ENCODE results near the gene TNFSF12. TPM values are rescaled to one million over a fixed set of nuclear protein-coding genes. Genes with fewer than 3 reads are reported as not detected.

The TNFSF12 gene
- total and polyA plus RNA-seq, 2 experiments from 2014 or later, result 18.7 to 21.9 TPM

DNA sequence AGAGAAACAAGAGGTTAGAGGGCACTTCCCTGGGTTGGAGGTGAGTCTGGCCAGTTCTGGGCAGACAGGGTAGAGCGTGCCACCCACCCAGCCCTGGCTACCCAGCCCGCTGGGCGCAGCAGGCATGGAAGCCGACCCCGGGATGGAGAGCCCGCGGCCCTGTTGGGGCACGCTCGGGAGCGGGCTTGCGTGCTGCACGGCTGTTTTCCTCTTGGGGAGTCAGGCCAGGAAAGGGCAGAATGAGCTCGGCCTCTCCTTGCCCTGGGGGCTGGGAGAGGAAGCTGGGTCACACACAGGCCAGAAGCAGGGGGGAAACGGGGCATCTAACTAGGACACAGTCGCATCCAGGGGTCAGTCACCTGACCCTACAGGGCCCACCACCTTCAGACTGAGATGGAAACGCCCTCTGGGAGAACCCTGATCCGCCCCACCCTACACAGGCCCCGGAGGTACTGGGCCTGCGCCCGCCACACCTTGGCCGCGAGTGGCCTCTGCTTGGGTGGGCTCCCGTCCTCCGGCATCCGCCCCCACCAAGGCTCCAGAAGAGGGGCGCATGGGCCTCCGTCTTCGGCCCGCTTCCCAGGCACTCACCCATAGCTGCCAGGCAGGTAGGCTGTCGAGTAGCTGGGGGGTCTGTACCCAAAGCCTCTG is 39.8 kb downstream of the TNFSF12 start:
- Histone ChIP-seq H2AFZ (no peak overlapping the region), H3K4me3 (peak overlapping the region; percentile 44; the same call in 1 of the 2 replicates)
- WGBS, 2 experiments (ENCODE audit: low coverage in 1 of 2, low lambda C conversion rate in 2 of 2, missing lambda C conversion rate in 2 of 2), result 16 to 18% methylated on average over 29 to 30 of the region's 30 CpGs

DNA sequence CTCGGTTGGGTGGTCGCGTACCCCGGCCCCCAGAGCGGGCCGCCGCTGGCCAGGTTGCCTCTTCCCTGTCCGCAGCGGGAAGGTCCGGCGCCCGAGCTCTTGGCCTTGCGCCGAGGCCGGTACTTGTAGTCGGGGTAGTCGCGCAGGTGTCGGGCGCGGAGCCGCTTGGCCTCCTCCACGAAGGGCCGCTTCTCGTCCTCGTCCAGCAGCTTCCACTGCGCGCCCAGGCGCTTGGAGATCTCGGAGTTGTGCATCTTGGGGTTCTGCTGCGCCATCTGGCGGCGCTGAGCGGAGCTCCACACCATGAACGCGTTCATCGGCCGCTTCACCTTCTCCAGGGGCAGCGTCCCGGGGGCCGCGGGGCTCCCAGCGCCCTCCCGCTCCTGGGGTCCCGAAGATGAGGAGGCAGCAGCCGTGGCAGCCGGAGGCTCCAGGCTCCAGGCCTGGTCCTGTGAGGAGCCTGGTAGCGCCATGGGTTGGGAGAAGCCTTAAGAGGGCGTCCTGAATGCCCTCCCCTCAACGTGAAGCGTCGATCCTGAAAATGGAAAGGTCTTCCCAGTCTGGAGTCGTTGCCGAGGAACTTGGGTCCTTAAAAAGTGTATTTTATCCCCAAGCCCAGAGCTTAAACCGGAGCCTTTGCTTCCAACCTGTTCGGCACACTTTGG is 40.5 kb downstream of the TNFSF12 start:
- Histone ChIP-seq H3K4me3 (peak overlapping the region; percentile 44; the same call in 1 of the 2 replicates), H3K79me2 (ENCODE audit: insufficient read depth) (peaks cover 17% of the 10 kb centered on the region), H3K36me3 (ENCODE audit: low read depth) (peaks cover 20% of the 10 kb centered on the region; the same call in 1 of the 2 replicates), H2AFZ (no peak overlapping the region), H3K27me3 (replicated peaks; ENCODE audit: insufficient read depth) (no peaks in the 10 kb centered on the region), H3K4me1 (ENCODE audit: insufficient read depth) (peaks cover 44% of the 10 kb centered on the region), H3F3A (ENCODE audit: insufficient read depth) (peaks cover 52% of the 10 kb centered on the region), H4K20me1 (ENCODE audit: insufficient read depth) (no peaks in the 10 kb centered on the region), H3K9me3 (ENCODE audit: low read depth) (no peaks in the 10 kb centered on the region), H3K4me2 (ENCODE audit: unreplicated experiment) (peak overlapping the region; percentile 77), H3K9ac (peak overlapping the region; percentile 66), H3K9me2 (ENCODE audit: insufficient read depth) (no peaks in the 10 kb centered on the region), H3K27ac (peak overlapping the region; percentile 76)
- DNase-seq, result peak; percentile 94
- 7 to 8% methylated on average over 49 to 56 of the region's 56 CpGs for WGBS, 2 experiments (ENCODE audit: low coverage in 1 of 2, low lambda C conversion rate in 2 of 2, missing lambda C conversion rate in 2 of 2)
- in situ Hi-C loops (cut with MboI), result no loop called here
- TF ChIP-seq EZH2 (IDR thresholded peaks at IDR 0.05; ENCODE audit: insufficient read depth, poor library complexity, severe bottlenecking) (no peak), EZH2phosphoT487 (IDR thresholded peaks at IDR 0.05; ENCODE audit: insufficient read depth, low read depth) (no peak)

More for the DNA sequence above, 39.8 kb downstream of the TNFSF12 start:
- in situ Hi-C loops (cut with MboI), result no loop called here
- Histone ChIP-seq H3F3A (ENCODE audit: insufficient read depth) (peaks cover 45% of the 10 kb centered on the region), H3K4me2 (ENCODE audit: unreplicated experiment) (peak overlapping the region; percentile 77), H3K79me2 (ENCODE audit: insufficient read depth) (peaks cover 21% of the 10 kb centered on the region), H3K27me3 (replicated peaks; ENCODE audit: insufficient read depth) (no peaks in the 10 kb centered on the region), H3K9me3 (ENCODE audit: low read depth) (no peaks in the 10 kb centered on the region), H3K36me3 (ENCODE audit: low read depth) (peaks cover 13% of the 10 kb centered on the region; the same call in 1 of the 2 replicates), H3K27ac (peak overlapping the region; percentile 76), H3K9ac (peak overlapping the region; percentile 66), H3K4me1 (ENCODE audit: insufficient read depth) (peaks cover 44% of the 10 kb centered on the region), H4K20me1 (ENCODE audit: insufficient read depth) (no peaks in the 10 kb centered on the region), H3K9me2 (ENCODE audit: insufficient read depth) (no peaks in the 10 kb centered on the region)
- DNase-seq, result peak; percentile 37
- TF ChIP-seq EZH2 (IDR thresholded peaks at IDR 0.05; ENCODE audit: insufficient read depth, poor library complexity, severe bottlenecking) (no peak), EZH2phosphoT487 (IDR thresholded peaks at IDR 0.05; ENCODE audit: insufficient read depth, low read depth) (no peak)

DNA sequence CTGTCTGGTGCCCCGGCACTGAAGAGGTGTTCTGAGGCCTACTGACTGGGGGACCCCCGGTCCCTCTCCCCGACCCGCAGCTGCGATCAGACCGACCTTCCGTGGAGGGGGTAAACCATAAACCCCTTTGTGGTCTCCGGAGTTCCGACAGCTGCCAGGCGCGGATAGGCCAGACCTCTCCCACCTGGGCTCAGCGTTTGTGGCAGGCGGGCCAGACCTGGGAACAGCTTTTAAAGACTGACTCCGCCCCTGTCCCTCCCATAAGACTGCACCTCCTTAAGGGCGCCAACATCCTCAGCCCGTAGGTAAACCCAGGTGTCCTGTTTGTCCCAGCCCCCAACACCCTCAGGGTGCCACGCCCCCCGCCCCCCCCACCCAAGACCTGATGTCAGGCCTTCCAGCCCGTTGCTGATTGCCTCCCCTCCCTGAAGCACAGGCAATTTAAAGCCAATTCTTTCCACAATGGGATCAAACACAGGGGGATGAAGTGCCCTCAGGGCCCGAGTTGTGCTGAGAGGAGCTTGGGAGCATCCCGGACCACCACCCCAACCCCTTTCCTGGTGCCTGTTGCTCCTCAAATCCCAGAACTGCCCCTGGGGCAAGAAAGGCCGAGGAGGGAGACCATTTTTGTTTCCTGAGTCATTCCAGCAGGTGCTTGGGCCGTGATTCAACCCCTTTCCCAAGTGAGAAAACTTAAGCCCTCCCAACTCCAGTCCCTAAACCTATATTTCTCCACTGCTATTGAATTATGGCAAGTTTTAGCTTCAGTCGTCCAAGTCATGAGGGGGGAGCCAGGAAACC is 41.2 kb downstream of the TNFSF12 start, which contains the start of gene SOX15:
SOX15 (minus strand) TSS at position 204 of the 801 bp plus-strand sequence. CDS start 418 bp downstream, outside the sequence.
- peak within 1 kb of the TSS; percentile 66 for H3K9ac ChIP-seq
- H4K20me1 ChIP-seq (ENCODE audit: insufficient read depth), result no peaks in the 10 kb centered on the region
- WGBS, 2 experiments (ENCODE audit: low coverage in 1 of 2, low lambda C conversion rate in 2 of 2, missing lambda C conversion rate in 2 of 2), result 29 to 49% methylated on average over 10 to 24 of the region's 24 CpGs
- peak within 1 kb of the TSS; percentile 76 for H3K27ac ChIP-seq
- DNase-seq, result peak; percentile 68
- H3K4me2 ChIP-seq (ENCODE audit: unreplicated experiment), result peak within 1 kb of the TSS; percentile 77
- H3K4me3 ChIP-seq, result peak within 1 kb of the TSS; percentile 44; the same call in 1 of the 2 replicates
- no peak within 1 kb of the TSS for H2AFZ ChIP-seq
- H3K79me2 ChIP-seq (ENCODE audit: insufficient read depth), result peaks cover 10% of the 10 kb centered on the region
- H3K9me2 ChIP-seq (ENCODE audit: insufficient read depth), result no peaks in the 10 kb centered on the region
- TF ChIP-seq EZH2phosphoT487 (IDR thresholded peaks at IDR 0.05; ENCODE audit: insufficient read depth, low read depth) (no peak), EZH2 (IDR thresholded peaks at IDR 0.05; ENCODE audit: insufficient read depth, poor library complexity, severe bottlenecking) (no peak)
- H3K27me3 ChIP-seq (replicated peaks; ENCODE audit: insufficient read depth), result no peaks in the 10 kb centered on the region
- in situ Hi-C loops (cut with MboI), result no loop called here
- peaks cover 37% of the 10 kb centered on the region for H3K4me1 ChIP-seq (ENCODE audit: insufficient read depth)
- peaks cover 27% of the 10 kb centered on the region for H3K36me3 ChIP-seq (ENCODE audit: low read depth)
- H3K9me3 ChIP-seq (ENCODE audit: low read depth), result no peaks in the 10 kb centered on the region
- peaks cover 52% of the 10 kb centered on the region for H3F3A ChIP-seq (ENCODE audit: insufficient read depth)

DNA sequence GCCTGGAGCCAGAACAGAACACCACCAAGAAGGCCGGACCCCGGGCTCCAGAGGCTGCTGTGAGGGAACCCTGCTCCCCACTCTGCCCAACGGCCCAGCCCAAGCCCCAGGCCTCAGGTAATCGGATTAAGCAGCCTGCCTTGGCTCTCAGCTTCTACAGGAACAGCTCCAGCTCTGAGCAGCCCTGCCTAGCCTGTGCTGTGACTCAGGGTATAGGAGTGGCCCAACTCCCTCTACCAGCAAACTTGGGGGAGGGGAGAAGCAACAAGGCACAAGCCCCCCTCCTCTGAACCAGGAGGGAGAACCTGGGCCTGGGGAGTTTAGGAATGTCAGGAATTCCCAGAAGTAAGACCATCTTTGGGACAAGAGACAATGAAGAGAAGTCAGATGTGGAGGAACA is 41.9 kb downstream of the TNFSF12 start:
- WGBS, 2 experiments (ENCODE audit: low coverage in 1 of 2, low lambda C conversion rate in 2 of 2, missing lambda C conversion rate in 2 of 2), result 50 to 63% methylated on average over 4 of the region's 4 CpGs
- TF ChIP-seq EZH2phosphoT487 (IDR thresholded peaks at IDR 0.05; ENCODE audit: insufficient read depth, low read depth) (no peak), EZH2 (IDR thresholded peaks at IDR 0.05; ENCODE audit: insufficient read depth, poor library complexity, severe bottlenecking) (no peak)
- Histone ChIP-seq H3F3A (ENCODE audit: insufficient read depth) (peaks cover 47% of the 10 kb centered on the region), H3K9me2 (ENCODE audit: insufficient read depth) (no peaks in the 10 kb centered on the region), H3K4me1 (ENCODE audit: insufficient read depth) (peaks cover 37% of the 10 kb centered on the region), H3K9me3 (ENCODE audit: low read depth) (no peaks in the 10 kb centered on the region), H3K9ac (no peak overlapping the region), H2AFZ (no peak overlapping the region), H3K27ac (peak overlapping the region; percentile 30), H3K27me3 (replicated peaks; ENCODE audit: insufficient read depth) (no peaks in the 10 kb centered on the region), H3K36me3 (ENCODE audit: low read depth) (peaks cover 34% of the 10 kb centered on the region), H3K4me3 (no peak overlapping the region), H4K20me1 (ENCODE audit: insufficient read depth) (no peaks in the 10 kb centered on the region), H3K79me2 (ENCODE audit: insufficient read depth) (peaks cover 3% of the 10 kb centered on the region), H3K4me2 (ENCODE audit: unreplicated experiment) (peak overlapping the region; percentile 15)
- in situ Hi-C loops (cut with MboI), result no loop called here
- DNase-seq, result peak; percentile 81

Data from GM23248 (cell line).